ENCODE measurements around the gene SLC4A4.

The SLC4A4 gene

GRCh38 chr4:71566856-71567255, 228.0 kb downstream of the SLC4A4 start:
- no peaks in the 10 kb centered on the region for H3K4me1 ChIP-seq (ENCODE audit: insufficient read depth, poor library complexity, severe bottlenecking)
- ATAC-seq (ENCODE audit: low read depth) = no peak
- no peak for DNase-seq (ENCODE audit: low spot score)
- no peaks in the 10 kb centered on the region for H3K27me3 ChIP-seq (ENCODE audit: insufficient read depth, poor library complexity, severe bottlenecking)
- TF ChIP-seq, protein P1, sequence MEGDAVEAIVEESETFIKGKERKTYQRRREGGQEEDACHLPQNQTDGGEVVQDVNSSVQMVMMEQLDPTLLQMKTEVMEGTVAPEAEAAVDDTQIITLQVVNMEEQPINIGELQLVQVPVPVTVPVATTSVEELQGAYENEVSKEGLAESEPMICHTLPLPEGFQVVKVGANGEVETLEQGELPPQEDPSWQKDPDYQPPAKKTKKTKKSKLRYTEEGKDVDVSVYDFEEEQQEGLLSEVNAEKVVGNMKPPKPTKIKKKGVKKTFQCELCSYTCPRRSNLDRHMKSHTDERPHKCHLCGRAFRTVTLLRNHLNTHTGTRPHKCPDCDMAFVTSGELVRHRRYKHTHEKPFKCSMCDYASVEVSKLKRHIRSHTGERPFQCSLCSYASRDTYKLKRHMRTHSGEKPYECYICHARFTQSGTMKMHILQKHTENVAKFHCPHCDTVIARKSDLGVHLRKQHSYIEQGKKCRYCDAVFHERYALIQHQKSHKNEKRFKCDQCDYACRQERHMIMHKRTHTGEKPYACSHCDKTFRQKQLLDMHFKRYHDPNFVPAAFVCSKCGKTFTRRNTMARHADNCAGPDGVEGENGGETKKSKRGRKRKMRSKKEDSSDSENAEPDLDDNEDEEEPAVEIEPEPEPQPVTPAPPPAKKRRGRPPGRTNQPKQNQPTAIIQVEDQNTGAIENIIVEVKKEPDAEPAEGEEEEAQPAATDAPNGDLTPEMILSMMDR (IDR thresholded peaks at IDR 0.05; ENCODE audit: poor library complexity, severe bottlenecking) = no peak
- H3K4me3 ChIP-seq (ENCODE audit: severe bottlenecking) = no peak overlapping the region
- no peak overlapping the region for H3K27ac ChIP-seq (ENCODE audit: poor library complexity, severe bottlenecking)
- H3K9me3 ChIP-seq (ENCODE audit: severe bottlenecking) = no peaks in the 10 kb centered on the region
- no peaks in the 10 kb centered on the region for H3K36me3 ChIP-seq (ENCODE audit: low read depth)

DNA sequence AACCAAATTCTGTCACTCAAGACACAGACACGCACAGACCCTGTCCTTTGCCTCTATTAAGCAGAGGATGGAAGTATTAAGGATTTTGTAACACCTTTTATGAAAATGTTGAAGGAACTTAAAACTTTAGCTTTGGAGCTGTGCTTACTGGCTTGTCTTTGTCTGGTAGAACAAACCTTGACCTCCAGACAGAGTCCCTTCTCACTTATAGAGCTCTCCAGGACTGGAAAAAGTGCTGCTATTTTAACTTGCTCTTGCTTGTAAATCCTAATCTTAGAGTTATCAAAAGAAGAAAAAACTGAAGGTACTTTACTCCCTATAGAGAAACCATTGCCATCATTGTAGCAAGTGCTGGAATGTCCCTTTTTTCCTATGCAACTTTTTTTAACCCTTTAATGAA, 229.3 kb downstream of the SLC4A4 start:
- DNase-seq (ENCODE audit: low spot score) (no peak), ATAC-seq (ENCODE audit: low read depth) (no peak)
- Histone ChIP-seq H3K4me3 (ENCODE audit: severe bottlenecking) (no peak overlapping the region), H3K27me3 (ENCODE audit: insufficient read depth, poor library complexity, severe bottlenecking) (no peaks in the 10 kb centered on the region), H3K36me3 (ENCODE audit: low read depth) (no peaks in the 10 kb centered on the region), H3K27ac (ENCODE audit: poor library complexity, severe bottlenecking) (no peak overlapping the region), H3K4me1 (ENCODE audit: insufficient read depth, poor library complexity, severe bottlenecking) (no peaks in the 10 kb centered on the region), H3K9me3 (ENCODE audit: severe bottlenecking) (no peaks in the 10 kb centered on the region)
- TF ChIP-seq, protein P1 (IDR thresholded peaks at IDR 0.05; ENCODE audit: poor library complexity, severe bottlenecking) = no peak

DNA sequence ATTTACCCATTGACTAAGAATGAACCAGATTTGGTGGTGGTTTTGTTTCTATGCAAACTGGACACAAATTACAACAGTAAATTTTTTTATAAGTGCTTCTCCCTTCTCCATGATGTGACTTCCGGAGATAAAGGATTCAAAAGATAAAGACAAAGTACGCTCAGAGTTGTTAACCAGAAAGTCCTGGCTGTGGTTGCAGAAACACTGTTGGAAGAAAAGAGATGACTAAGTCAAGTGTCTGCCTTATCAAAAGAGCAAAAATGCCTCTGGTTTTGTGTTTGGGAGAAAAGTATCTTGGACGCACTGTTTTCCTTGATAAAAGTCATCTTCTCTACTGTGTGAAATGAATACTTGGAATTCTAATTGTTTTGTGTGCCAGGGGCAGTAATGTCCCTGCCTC, 231.7 kb downstream of the SLC4A4 start:
- H3K4me3 ChIP-seq (ENCODE audit: severe bottlenecking) = no peak overlapping the region
- TF ChIP-seq, protein P1 (IDR thresholded peaks at IDR 0.05; ENCODE audit: poor library complexity, severe bottlenecking) = no peak

DNA sequence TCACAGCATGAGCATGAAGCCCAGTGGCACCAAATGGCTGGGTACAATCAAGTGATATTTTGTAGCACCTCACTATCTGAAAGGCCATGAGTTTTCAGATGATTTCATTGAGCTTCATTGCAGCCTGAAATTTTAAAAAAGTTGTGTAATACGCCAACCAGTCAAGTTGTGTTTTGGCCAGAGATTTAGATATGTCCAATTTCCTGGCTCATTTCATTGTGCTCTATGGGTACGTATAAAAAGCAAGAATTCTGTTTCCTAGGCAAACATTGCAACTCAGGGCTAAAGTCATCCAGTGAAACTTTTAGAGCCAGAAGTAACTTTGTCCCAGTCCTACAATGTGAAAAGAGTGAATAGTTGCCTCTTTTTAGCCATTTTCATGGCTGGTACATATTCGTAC, 232.5 kb downstream of the SLC4A4 start:
- Histone ChIP-seq H3K36me3 (ENCODE audit: low read depth) (no peaks in the 10 kb centered on the region), H3K9me3 (ENCODE audit: severe bottlenecking) (no peaks in the 10 kb centered on the region), H3K4me3 (ENCODE audit: severe bottlenecking) (no peak overlapping the region), H3K27me3 (ENCODE audit: insufficient read depth, poor library complexity, severe bottlenecking) (no peaks in the 10 kb centered on the region), H3K27ac (ENCODE audit: poor library complexity, severe bottlenecking) (no peak overlapping the region), H3K4me1 (ENCODE audit: insufficient read depth, poor library complexity, severe bottlenecking) (no peaks in the 10 kb centered on the region)
- TF ChIP-seq, protein P1 (IDR thresholded peaks at IDR 0.05; ENCODE audit: poor library complexity, severe bottlenecking) = no peak
- ATAC-seq (ENCODE audit: low read depth) = no peak
- no peak for DNase-seq (ENCODE audit: low spot score)

More for the DNA sequence above, 231.7 kb downstream of the SLC4A4 start:
- ATAC-seq (ENCODE audit: low read depth) = no peak
- no peak for DNase-seq (ENCODE audit: low spot score)
- no peaks in the 10 kb centered on the region for H3K27me3 ChIP-seq (ENCODE audit: insufficient read depth, poor library complexity, severe bottlenecking)
- H3K4me1 ChIP-seq (ENCODE audit: insufficient read depth, poor library complexity, severe bottlenecking) = no peaks in the 10 kb centered on the region
- no peaks in the 10 kb centered on the region for H3K36me3 ChIP-seq (ENCODE audit: low read depth)
- H3K27ac ChIP-seq (ENCODE audit: poor library complexity, severe bottlenecking) = no peak overlapping the region
- no peaks in the 10 kb centered on the region for H3K9me3 ChIP-seq (ENCODE audit: severe bottlenecking)

DNA sequence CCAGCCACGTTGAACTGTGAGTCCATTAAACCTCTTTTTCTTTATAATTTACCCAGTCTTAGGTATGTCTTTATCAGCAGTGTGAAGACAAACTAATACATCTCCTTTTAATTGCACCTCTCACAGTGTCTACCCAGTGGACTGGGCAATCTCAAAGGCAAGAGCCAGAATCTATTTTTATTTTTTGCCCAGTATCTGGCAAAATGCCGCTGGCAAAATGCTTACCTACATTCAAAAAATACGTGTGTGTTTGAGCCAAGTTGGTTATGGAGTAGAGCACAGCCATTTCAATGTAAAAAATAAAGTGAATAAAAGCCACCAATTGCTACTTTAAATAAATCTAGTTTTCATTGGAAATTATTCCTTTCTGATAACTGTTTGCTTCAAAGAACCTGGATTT, 245.2 kb downstream of the SLC4A4 start:
- no peak overlapping the region for H3K4me3 ChIP-seq (ENCODE audit: severe bottlenecking)
- H3K9me3 ChIP-seq (ENCODE audit: severe bottlenecking) = no peaks in the 10 kb centered on the region
- TF ChIP-seq, protein P1 (IDR thresholded peaks at IDR 0.05; ENCODE audit: poor library complexity, severe bottlenecking) = no peak

More for the DNA sequence above, 245.2 kb downstream of the SLC4A4 start:
- Histone ChIP-seq H3K4me1 (ENCODE audit: insufficient read depth, poor library complexity, severe bottlenecking) (no peaks in the 10 kb centered on the region), H3K36me3 (ENCODE audit: low read depth) (no peaks in the 10 kb centered on the region), H3K27ac (ENCODE audit: poor library complexity, severe bottlenecking) (no peak overlapping the region), H3K27me3 (ENCODE audit: insufficient read depth, poor library complexity, severe bottlenecking) (no peaks in the 10 kb centered on the region)
- ATAC-seq (ENCODE audit: low read depth) (no peak), DNase-seq (ENCODE audit: low spot score) (no peak)
